Trophoblast cell (in vitro differentiated cells and primary cell): ENCODE data around the gene GNB1.

Source experiments
- DNase-seq, 2 donors: peaks; one replicate each; pipeline ENCODE4 v3.0.0-alpha.2; 2016
- H2AFZ ChIP-seq: 2 replicates; pipeline ENCODE4 v1.6.1; 2013; ENCODE audit warnings: low read length, moderate library complexity, mild to moderate bottlenecking; ENCODE audit not compliant: insufficient read depth, poor library complexity
- H2AK5ac ChIP-seq: 2 replicates; pipeline ENCODE4 v1.6.1; 2013; ENCODE audit warnings: mild to moderate bottlenecking, low read length
- H2BK120ac ChIP-seq: 2 replicates; pipeline ENCODE4 v1.6.1; 2013; ENCODE audit warnings: low read length, mild to moderate bottlenecking, moderate library complexity; ENCODE audit not compliant: insufficient read depth, poor library complexity
- H2BK12ac ChIP-seq: 2 replicates; pipeline ENCODE4 v1.6.1; 2013; ENCODE audit warnings: mild to moderate bottlenecking, low read length, moderate library complexity
- H2BK5ac ChIP-seq: 2 replicates; pipeline ENCODE4 v1.6.1; 2013; ENCODE audit warnings: low read length, low read depth, moderate library complexity, mild to moderate bottlenecking; ENCODE audit not compliant: poor library complexity
- H3K14ac ChIP-seq: 2 replicates; pipeline ENCODE4 v1.6.1; 2013; ENCODE audit warnings: mild to moderate bottlenecking, low read length
- H3K18ac ChIP-seq: 2 replicates; pipeline ENCODE4 v1.6.1; 2013; ENCODE audit warnings: mild to moderate bottlenecking, low read length
- H3K23ac ChIP-seq: 2 replicates; pipeline ENCODE4 v1.6.1; 2013; ENCODE audit warnings: low read length
- H3K27ac ChIP-seq: 2 replicates; pipeline ENCODE4 v1.5.1; 2013; ENCODE audit warnings: low read depth, mild to moderate bottlenecking, inconsistent platforms, low read length, moderate library complexity
- H3K27me3 ChIP-seq: 2 replicates; pipeline ENCODE4 v1.6.1; 2013; ENCODE audit warnings: inconsistent platforms, mild to moderate bottlenecking, low read length, moderate library complexity; ENCODE audit not compliant: insufficient read depth
- H3K36me3 ChIP-seq, 2 experiments: 1 replicate in 1 of 2; 2 replicates in 1 of 2; pipeline ENCODE4 v1.6.1; 2013; ENCODE audit warnings: low read length in 2 of 2, mild to moderate bottlenecking in 2 of 2, moderate library complexity in 1 of 2; ENCODE audit not compliant: insufficient read depth in 2 of 2, control insufficient read depth in 1 of 2
- H3K4ac ChIP-seq: 2 replicates; pipeline ENCODE4 v1.6.1; 2013; ENCODE audit warnings: low read depth, mild to moderate bottlenecking, low read length, moderate library complexity
- H3K4me1 ChIP-seq, 2 experiments: 1 replicate in 1 of 2; 2 replicates in 1 of 2; pipeline ENCODE4 v1.6.1; 2013; ENCODE audit warnings: low read length in 2 of 2, mild to moderate bottlenecking in 2 of 2, moderate library complexity in 1 of 2; ENCODE audit not compliant: insufficient read depth in 2 of 2, control insufficient read depth in 1 of 2
- H3K4me2 ChIP-seq: 2 replicates; pipeline ENCODE4 v1.6.1; 2013; ENCODE audit warnings: inconsistent platforms, mild to moderate bottlenecking, low read length, moderate library complexity
- H3K4me3 ChIP-seq: 2 replicates; pipeline ENCODE4 v1.5.1; 2013; ENCODE audit warnings: mild to moderate bottlenecking, low read depth, low read length, inconsistent platforms
- H3K79me1 ChIP-seq: one replicate; pipeline ENCODE4 v1.6.1; 2013; ENCODE audit warnings: low read length
- H3K79me2 ChIP-seq: 2 replicates; pipeline ENCODE4 v1.6.1; 2013; ENCODE audit warnings: low read length, mild to moderate bottlenecking; ENCODE audit not compliant: control insufficient read depth, insufficient read depth, poor library complexity
- H3K9ac ChIP-seq: 2 replicates; pipeline ENCODE4 v1.6.1; 2013; ENCODE audit warnings: mild to moderate bottlenecking, low read length
- H3K9me3 ChIP-seq: 2 replicates; pipeline ENCODE4 v1.6.1; 2013; ENCODE audit warnings: low read depth, mild to moderate bottlenecking, control low read depth, inconsistent platforms, low read length; ENCODE audit not compliant: insufficient read depth
- H4K12ac ChIP-seq: 2 replicates; pipeline ENCODE4 v1.6.1; 2013; ENCODE audit warnings: low read depth, mild to moderate bottlenecking, low read length, moderate library complexity
- H4K8ac ChIP-seq: 2 replicates; pipeline ENCODE4 v1.6.1; 2013; ENCODE audit warnings: low read depth, mild to moderate bottlenecking, low read length, moderate library complexity
- H4K91ac ChIP-seq: one replicate; pipeline ENCODE4 v1.6.1; 2013; ENCODE audit warnings: low read depth, mild to moderate bottlenecking, low read length, moderate library complexity
- WGBS: extraction: QIAGEN DNeasy Blood & Tissue Kit; methylation state at CpG from one replicate; pipeline ENCODE4 v1.1.7; 2013; ENCODE audit warnings: missing lambda C conversion rate; ENCODE audit not compliant: insufficient read length, insufficient coverage; ENCODE audit errors: extremely low coverage; 5-methylcytosine and 5-hydroxymethylcytosine counted together

Gene GNB1

GRCh38 chr1:1754051-1754815 lies 136.7 kb downstream of the GNB1 start:
- no peak overlapping the region for H3K9ac ChIP-seq
- no peak overlapping the region for H2AK5ac ChIP-seq
- H3K4me3 ChIP-seq, result no peak overlapping the region
- H3K27ac ChIP-seq, result no peak overlapping the region
- no peaks in the 10 kb centered on the region for H3K27me3 ChIP-seq
- H3K4me2 ChIP-seq, result no peak overlapping the region
- no peak overlapping the region for H3K4ac ChIP-seq
- no peak overlapping the region for H2AFZ ChIP-seq
- H3K14ac ChIP-seq, result no peak overlapping the region
- H2BK5ac ChIP-seq, result no peak overlapping the region
- H3K79me1 ChIP-seq, result peaks cover 4% of the 10 kb centered on the region
- H3K79me2 ChIP-seq, result peaks cover 3% of the 10 kb centered on the region
- H4K91ac ChIP-seq, result no peak overlapping the region
- peaks cover 2% of the 10 kb centered on the region for H3K9me3 ChIP-seq
- no peak overlapping the region for H3K18ac ChIP-seq
- peaks cover 58 to 69% of the 10 kb centered on the region in 2 experiments for H3K36me3 ChIP-seq
- no peak overlapping the region for H2BK12ac ChIP-seq
- H4K8ac ChIP-seq, result no peak overlapping the region
- H2BK120ac ChIP-seq, result no peak overlapping the region
- H3K4me1 ChIP-seq, result peaks cover 3 to 4% of the 10 kb centered on the region in 2 experiments
- WGBS, result no CpG with 5 or more reads among the region's 49 CpGs
- DNase-seq, result no peak
- no peak overlapping the region for H4K12ac ChIP-seq
- no peak overlapping the region for H3K23ac ChIP-seq

DNA sequence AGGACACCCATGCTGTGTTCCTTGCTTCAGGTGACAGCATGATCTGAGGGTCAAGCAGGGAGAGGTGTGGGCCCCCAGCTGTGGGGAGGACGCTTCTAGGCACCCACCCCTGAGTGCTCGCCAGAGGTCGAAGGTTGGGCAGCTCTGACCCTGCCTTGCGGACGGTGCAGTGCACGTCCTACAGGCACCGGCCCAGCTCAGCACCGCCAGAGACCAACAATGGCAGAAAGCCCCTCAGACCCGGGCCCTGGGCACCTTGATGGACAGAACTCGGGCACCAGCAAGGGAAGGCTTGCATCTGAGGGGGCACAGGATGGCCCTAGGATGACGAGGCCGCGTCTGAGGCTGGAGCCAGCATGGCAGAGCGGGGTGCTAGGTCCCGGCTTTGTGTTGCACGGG lies 137.3 kb downstream of the GNB1 start:
- Histone ChIP-seq H4K91ac (no peak overlapping the region), H3K36me3 (peaks cover 58 to 63% of the 10 kb centered on the region in 2 experiments), H2BK5ac (no peak overlapping the region), H2BK120ac (no peak overlapping the region), H3K14ac (no peak overlapping the region), H3K27ac (no peak overlapping the region), H3K4me1 (peaks cover 2 to 3% of the 10 kb centered on the region in 2 experiments), H3K79me2 (peaks cover 3% of the 10 kb centered on the region), H2AFZ (no peak overlapping the region), H3K4me3 (no peak overlapping the region), H3K27me3 (no peaks in the 10 kb centered on the region), H3K9me3 (no peaks in the 10 kb centered on the region), H3K23ac (no peak overlapping the region), H3K18ac (no peak overlapping the region), H3K4ac (no peak overlapping the region), H4K12ac (no peak overlapping the region), H3K4me2 (no peak overlapping the region), H2BK12ac (no peak overlapping the region), H2AK5ac (no peak overlapping the region), H4K8ac (no peak overlapping the region), H3K79me1 (peaks cover 4% of the 10 kb centered on the region), H3K9ac (no peak overlapping the region)
- no CpG with 5 or more reads among the region's 16 CpGs for WGBS
- no peak for DNase-seq

GRCh38 chr1:1752636-1753606 lies 138.0 kb downstream of the GNB1 start:
- WGBS, result no CpG with 5 or more reads among the region's 37 CpGs
- Histone ChIP-seq H4K91ac (no peak overlapping the region), H4K12ac (no peak overlapping the region), H3K9me3 (no peaks in the 10 kb centered on the region), H3K4ac (no peak overlapping the region), H3K4me2 (no peak overlapping the region), H3K14ac (no peak overlapping the region), H2BK5ac (no peak overlapping the region), H3K23ac (no peak overlapping the region), H2AFZ (no peak overlapping the region), H2AK5ac (no peak overlapping the region), H2BK12ac (no peak overlapping the region), H3K4me3 (no peak overlapping the region), H3K9ac (no peak overlapping the region), H3K79me2 (no peaks in the 10 kb centered on the region), H2BK120ac (no peak overlapping the region), H4K8ac (no peak overlapping the region), H3K4me1 (no peaks in the 10 kb centered on the region), H3K18ac (no peak overlapping the region), H3K79me1 (no peaks in the 10 kb centered on the region), H3K27ac (no peak overlapping the region), H3K36me3 (peaks cover 53 to 57% of the 10 kb centered on the region in 2 experiments), H3K27me3 (no peaks in the 10 kb centered on the region)
- DNase-seq, result no peak

DNA sequence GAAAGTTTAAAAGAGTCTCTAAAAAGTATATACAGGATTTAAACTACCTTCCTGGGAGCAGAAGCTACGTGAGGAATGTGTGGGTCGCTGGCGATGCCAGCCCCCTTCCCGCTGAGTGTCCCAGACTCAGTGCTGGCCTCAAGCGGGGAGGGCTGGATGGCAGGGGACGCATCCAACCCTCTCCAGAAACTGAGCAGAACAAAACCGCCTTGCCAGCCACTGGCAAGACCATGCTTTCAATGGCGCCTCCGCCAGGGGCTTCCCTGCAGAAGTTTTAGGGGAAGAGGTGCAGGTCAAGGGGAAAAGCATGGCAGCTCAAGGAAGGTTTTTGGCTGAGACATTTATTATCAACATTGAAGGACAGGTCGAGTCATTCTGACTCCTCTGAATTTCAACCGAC lies 138.7 kb downstream of the GNB1 start:
- H3K14ac ChIP-seq, result no peak overlapping the region
- no peak overlapping the region for H2AFZ ChIP-seq
- H3K4ac ChIP-seq, result no peak overlapping the region

More for the DNA sequence above, 138.7 kb downstream of the GNB1 start:
- H2BK12ac ChIP-seq, result no peak overlapping the region
- no peak overlapping the region for H3K4me2 ChIP-seq
- H3K79me1 ChIP-seq, result no peaks in the 10 kb centered on the region
- H3K79me2 ChIP-seq, result no peaks in the 10 kb centered on the region
- no peak overlapping the region for H2BK120ac ChIP-seq
- H3K23ac ChIP-seq, result no peak overlapping the region
- H3K18ac ChIP-seq, result no peak overlapping the region
- no peak overlapping the region for H3K4me3 ChIP-seq
- no peaks in the 10 kb centered on the region for H3K4me1 ChIP-seq
- WGBS, result no CpG with 5 or more reads among the region's 11 CpGs
- no peak for DNase-seq
- no peak overlapping the region for H4K8ac ChIP-seq
- H3K9ac ChIP-seq, result no peak overlapping the region
- H2AK5ac ChIP-seq, result no peak overlapping the region
- H3K27me3 ChIP-seq, result no peaks in the 10 kb centered on the region
- H2BK5ac ChIP-seq, result no peak overlapping the region
- no peaks in the 10 kb centered on the region for H3K9me3 ChIP-seq
- H4K12ac ChIP-seq, result no peak overlapping the region
- H3K36me3 ChIP-seq, result peaks cover 47 to 50% of the 10 kb centered on the region in 2 experiments
- no peak overlapping the region for H4K91ac ChIP-seq
- no peak overlapping the region for H3K27ac ChIP-seq
